ENCODE measurements around the gene ISL1.

ISL1 gene

GRCh38 chr5:51386916-51387883 is 4.0 kb downstream of the ISL1 start:
- no peak for DNase-seq (ENCODE audit: low read depth)

GRCh38 chr5:51387884-51388275 is 4.6 kb downstream of the ISL1 start:
- DNase-seq (ENCODE audit: low read depth): no peak

- no peak for DNase-seq (ENCODE audit: low read depth)
Observed at GRCh38 chr5:51388488-51389287, 5.4 kb downstream of the ISL1 start.

- DNase-seq (ENCODE audit: low read depth): no peak
Observed at GRCh38 chr5:51389288-51389576, 6.0 kb downstream of the ISL1 start.

GRCh38 chr5:51389577-51390463 is 6.6 kb downstream of the ISL1 start:
- DNase-seq (ENCODE audit: low read depth): no peak

GRCh38 chr5:51391175-51391574 is 7.9 kb downstream of the ISL1 start:
- no peak for DNase-seq (ENCODE audit: low read depth)

- no peak for DNase-seq (ENCODE audit: low read depth)
Observed at GRCh38 chr5:51392689-51393199, 9.5 kb downstream of the ISL1 start.

GRCh38 chr5:51394609-51395008 is 11.4 kb downstream of the ISL1 start:
- no peak for DNase-seq (ENCODE audit: low read depth)

- DNase-seq (ENCODE audit: low read depth): no peak
Observed at GRCh38 chr5:51395245-51395644, 12.0 kb downstream of the ISL1 start.

- DNase-seq (ENCODE audit: low read depth): no peak
Observed at GRCh38 chr5:51395666-51396356, 12.6 kb downstream of the ISL1 start.

GRCh38 chr5:51396797-51397196 is 13.5 kb downstream of the ISL1 start:
- DNase-seq (ENCODE audit: low read depth): no peak

GRCh38 chr5:51397996-51398395 is 14.7 kb downstream of the ISL1 start:
- DNase-seq (ENCODE audit: low read depth): no peak

- no peak for DNase-seq (ENCODE audit: low read depth)
Observed at GRCh38 chr5:51398875-51399642, 15.8 kb downstream of the ISL1 start.

GRCh38 chr5:51399643-51400006 is 16.4 kb downstream of the ISL1 start:
- no peak for DNase-seq (ENCODE audit: low read depth)

GRCh38 chr5:51404255-51404654 is 21.0 kb downstream of the ISL1 start:
- DNase-seq (ENCODE audit: low read depth): no peak

GRCh38 chr5:51411921-51412325 is 28.7 kb downstream of the ISL1 start:
- DNase-seq (ENCODE audit: low read depth): no peak

GRCh38 chr5:51414516-51414915 is 31.3 kb downstream of the ISL1 start:
- no peak for DNase-seq (ENCODE audit: low read depth)

GRCh38 chr5:51416149-51416548 is 32.9 kb downstream of the ISL1 start:
- DNase-seq (ENCODE audit: low read depth): no peak

- no peak for DNase-seq (ENCODE audit: low read depth)
Observed at GRCh38 chr5:51433052-51433710, 49.9 kb downstream of the ISL1 start.

GRCh38 chr5:51439232-51439631 is 56.0 kb downstream of the ISL1 start:
- DNase-seq (ENCODE audit: low read depth): no peak

Measured in HS-27A (cell line).